A549 (cell line): Measurements from ENCODE around the gene HOXD10. TPM values are rescaled to one million over a fixed set of nuclear protein-coding genes. Genes with fewer than 3 reads are reported as not detected.

Source experiments
- ATAC-seq, 2 experiments: fragments of 200-7000 bp in 1 of 2; fragments of >200 bp in 1 of 2; cut with Nextera tagmentation in 1 of 2; cut with Tn5 transposase in 1 of 2; 3 replicates each; pipeline versions ENCODE4 v1.8.0 to v1.9.1; 2018 to 2020; ENCODE audit warnings: mild to moderate bottlenecking in 1 of 2, moderate library complexity in 1 of 2
- CTCF ChIA-PET: fragments of 300-600 bp; sonication (Branson Sonifier 250); formaldehyde crosslinking; extraction: SDS; loops from one replicate; lab custom pipeline; 2021; ENCODE audit warnings: antibody characterized with exemption, inconsistent platforms; lab: Yijun Ruan, JAX
- POLR2A ChIA-PET: fragments of 350-600 bp; formaldehyde crosslinking; extraction: SDS; loops from one replicate; lab custom pipeline; 2021; ENCODE audit warnings: antibody characterized with exemption, inconsistent platforms; lab: Yijun Ruan, JAX
- DNase-seq, 2 experiments: peaks; one replicate each; pipeline versions ENCODE4 v3.0.0 to v3.0.0-alpha.2; 2011 to 2016; ENCODE audit warnings: low read depth in 1 of 2, low spot score in 1 of 2
- FAIRE-seq: peaks from 2 replicates; lab custom pipeline; 2011; peaks lifted over from hg19 to GRCh38; lab: Jason Lieb, UNC
- H3K27ac ChIP-seq, 2 experiments: fragments of >200 bp; sonication (Bioruptor Twin); formaldehyde crosslinking; 3 replicates each; pipeline ENCODE4 v1.5.1; 2016 to 2017
- H3K4me1 ChIP-seq: fragments of >200 bp; sonication (Bioruptor Twin); formaldehyde crosslinking; 3 replicates; pipeline ENCODE4 v1.6.1; 2016
- H3K4me2 ChIP-seq: fragments of >200 bp; sonication (Bioruptor Twin); formaldehyde crosslinking; 3 replicates; pipeline ENCODE4 v1.6.1; 2016
- H3K4me3 ChIP-seq: fragments of >200 bp; sonication (Bioruptor Twin); formaldehyde crosslinking; 3 replicates; pipeline ENCODE4 v1.5.1; 2016
- H3K9me3 ChIP-seq: fragments of >200 bp; sonication (Bioruptor Twin); formaldehyde crosslinking; 3 replicates; pipeline ENCODE4 v1.6.1; 2016
- CEBPB ChIP-seq, 2 experiments: fragments of >200 bp in 1 of 2; sonication (Bioruptor Twin) in 1 of 2; formaldehyde crosslinking in 1 of 2; IDR thresholded peaks; 2 replicates each; pipeline ENCODE4 v1.6.1; 2012 to 2016
- CTCF ChIP-seq: fragments of >200 bp; sonication (Bioruptor Twin); formaldehyde crosslinking; IDR thresholded peaks from 3 replicates; pipeline ENCODE4 v1.5.1; 2016
- EP300 ChIP-seq, 2 experiments: fragments of >200 bp; sonication (Bioruptor Twin); formaldehyde crosslinking; IDR thresholded peaks; 2 replicates in 1 of 2; 3 replicates in 1 of 2; pipeline ENCODE4 v1.6.1; 2016 to 2017
- FOSL2 ChIP-seq, 2 experiments: fragments of 450-650 bp in 1 of 2; fragments of >200 bp in 1 of 2; sonication (Bioruptor Twin) in 1 of 2; formaldehyde crosslinking; IDR thresholded peaks; 2 replicates each; pipeline versions ENCODE4 v1.5.0 to v1.6.1; 2016 to 2020; ENCODE audit warnings: mild to moderate bottlenecking in 1 of 2, moderate library complexity in 1 of 2
- GATA3 ChIP-seq: IDR thresholded peaks from 2 replicates; pipeline ENCODE4 v1.6.1; 2012; ENCODE audit warnings: borderline replicate concordance
- HMGXB4 ChIP-seq: fragments of 250-450 bp; sonication (Bioruptor Pico); IDR thresholded peaks from 2 replicates; pipeline ENCODE4 v1.5.0; 2021; ENCODE audit warnings: mild to moderate bottlenecking, moderate library complexity, borderline replicate concordance
- JUN ChIP-seq, 2 experiments: fragments of >200 bp; sonication (Bioruptor Twin); formaldehyde crosslinking; IDR thresholded peaks; 2 replicates in 1 of 2; 3 replicates in 1 of 2; pipeline ENCODE4 v1.6.1; 2016 to 2017
- JUNB ChIP-seq: fragments of >200 bp; sonication (Bioruptor Twin); formaldehyde crosslinking; IDR thresholded peaks from 2 replicates; pipeline ENCODE4 v1.6.1; 2016
- MAX ChIP-seq: IDR thresholded peaks from 2 replicates; pipeline ENCODE4 v1.6.1; 2012
- MAZ ChIP-seq: fragments of 150-350 bp; IDR thresholded peaks from 2 replicates; pipeline ENCODE4 v1.6.1; 2014; ENCODE audit warnings: antibody characterized with exemption, low read depth, low read length, borderline replicate concordance
- NR3C1 ChIP-seq: fragments of >200 bp; sonication (Bioruptor Twin); formaldehyde crosslinking; IDR thresholded peaks from 3 replicates; pipeline ENCODE4 v1.6.1; 2017
- PHF8 ChIP-seq: fragments of 200-600 bp; sonication (generic); IDR thresholded peaks from 2 replicates; pipeline ENCODE4 v1.6.1; 2016; ENCODE audit warnings: low read depth, mild to moderate bottlenecking, antibody characterized with exemption, moderate library complexity, borderline replicate concordance
- POLR2AphosphoS2 ChIP-seq: conservative IDR thresholded peaks from 2 replicates; pipeline ENCODE4 v1.6.1; 2012; ENCODE audit warnings: low read length, improper control_type of control experiment, inconsistent platforms
- RAD21 ChIP-seq, 2 experiments: fragments of >200 bp in 1 of 2; sonication (Bioruptor Twin) in 1 of 2; formaldehyde crosslinking in 1 of 2; IDR thresholded peaks in 1 of 2; conservative IDR thresholded peaks in 1 of 2; 2 replicates in 1 of 2; 3 replicates in 1 of 2; pipeline ENCODE4 v1.6.1; 2012 to 2018; ENCODE audit warnings: inconsistent platforms in 1 of 2
- SMC3 ChIP-seq: fragments of >200 bp; sonication (Bioruptor Twin); formaldehyde crosslinking; IDR thresholded peaks from 3 replicates; pipeline ENCODE4 v1.6.1; 2018; ENCODE audit warnings: inconsistent platforms
- whole genome bisulfite sequencing: methylation state at CpG from one replicate; pipeline ENCODE4 v1.1.6; 2017; ENCODE audit errors: missing lambda C conversion rate; 5-methylcytosine and 5-hydroxymethylcytosine counted together
- polyA plus RNA-seq, 4 experiments: library from polyadenylated mRNA; depleted of rRNA in 3 of 4; stranded (reverse); fragments of >200 nt; fragmentation: RNase III in 1 of 4; extraction: RNeasy Plus Mini Kit Qiagen cat#74134 plus additional on column Dnase treatment in 1 of 4; gene quantifications; 2 replicates in 3 of 4; 3 replicates in 1 of 4; pipeline ENCODE4 v1.2.3, GENCODE V29; 2011 to 2017
- TF ChIP-seq, protein P1 (sequence below): IDR thresholded peaks from 2 replicates; pipeline ENCODE4 v1.6.1; 2012; ENCODE audit warnings: low read depth, borderline replicate concordance
- TF ChIP-seq, protein P2 (sequence below): fragments of 200-600 bp; sonication (generic); IDR thresholded peaks from 2 replicates; pipeline ENCODE4 v1.6.1; 2016; ENCODE audit warnings: antibody characterized with exemption, mild to moderate bottlenecking, moderate library complexity
- TF ChIP-seq, protein P3 (sequence below): fragments of >200 bp; sonication (Bioruptor Twin); formaldehyde crosslinking; IDR thresholded peaks from 3 replicates; pipeline ENCODE4 v1.6.1; 2016

Gene HOXD10
- polyA plus RNA-seq, 2 of the 4 experiments (the other 2 are of a cell fraction): 4.3 to 4.8 TPM

- 62% methylated on average over 17 of the region's 17 CpGs for WGBS
- no peak for DNase-seq
- Histone ChIP-seq H3K9me3 (no peaks in the 10 kb centered on the region), H3K27ac (peak overlapping the region; percentile 21 to 90; a peak in 4 of 6 replicates), H3K4me2 (peak overlapping the region; percentile 97)
- ATAC-seq: no peak; a peak in 1 of 6 replicates
- POLR2A ChIA-PET: interaction anchor here (0.6 to 1.2 kb wide), 4 partner anchors 102 to 1161 kb away, joined by 3 to 5 read pairs (median 3); partner anchors contain the start of genes LNPK, MTX2 and NFE2L2
- CTCF ChIA-PET: interaction anchor here (0.8 to 2.3 kb wide), 12 partner anchors 8 to 736 kb away, joined by 3 to 9 read pairs (median 4); partner anchors contain the start of gene HOXD13
- TF ChIP-seq MAZ: no peak
- 0 out of 5 replicates have a peak, but pooled peaks of 1 of the 2 experiments have one; percentile 27 for TF ChIP-seq EP300 (IDR thresholded peaks at IDR 0.05)
- TF ChIP-seq, all 56 proteins: peak for 1
- Histone ChIP-seq H3K4me3 (peak overlapping the region; percentile 56), H3K4me1 (peaks cover 30% of the 10 kb centered on the region)
- no peak for FAIRE-seq
These were observed 12.7 kb upstream of the HOXD10 start for GRCh38 chr2:176103742-176104315.

DNA sequence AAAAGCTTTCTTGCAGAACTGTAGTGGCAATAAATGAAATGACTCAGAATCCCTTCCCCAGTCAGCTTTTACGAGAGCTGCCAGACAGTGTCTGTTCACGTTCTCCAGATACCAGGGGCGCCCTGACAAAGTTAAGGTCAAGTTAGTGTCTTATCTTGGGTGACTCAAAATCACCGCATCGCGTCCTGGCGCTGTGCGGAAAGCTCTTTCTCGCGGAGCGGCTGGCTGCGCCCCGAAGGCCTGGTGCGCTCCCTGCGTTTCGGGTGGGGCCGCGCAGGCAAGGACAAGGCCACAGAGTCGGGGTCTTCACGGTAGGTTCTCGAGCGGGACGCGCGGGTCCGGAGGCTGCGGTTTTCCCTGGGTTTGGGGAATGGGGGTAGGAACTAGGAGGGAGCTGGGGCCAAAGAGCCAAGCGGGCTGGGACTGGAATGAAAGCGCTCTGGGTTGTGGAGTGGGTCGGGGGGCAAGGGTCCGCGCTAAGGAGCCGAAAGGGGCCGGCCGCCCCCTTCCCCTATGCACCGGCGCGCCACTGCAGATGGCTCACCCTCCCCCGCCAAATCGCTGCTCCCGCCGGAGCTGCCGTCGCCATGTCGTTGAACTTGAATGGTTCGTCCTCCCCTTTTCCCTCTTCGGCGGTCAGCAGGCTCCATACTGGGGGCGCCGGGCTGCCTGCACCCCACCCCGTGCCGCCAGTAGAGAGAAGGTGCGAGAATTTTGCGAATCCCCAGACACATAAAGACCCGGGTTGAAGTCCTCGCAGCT, 12.1 kb upstream of the HOXD10 start:
- H3K9me3 ChIP-seq: no peaks in the 10 kb centered on the region
- H3K4me1 ChIP-seq: peaks cover 30% of the 10 kb centered on the region
- H3K4me2 ChIP-seq: peak overlapping the region; percentile 97
- TF ChIP-seq POLR2AphosphoS2 (no peak), MAX (0 out of 2 replicates have a peak, but pooled peaks have one; percentile 39), CEBPB (IDR thresholded peaks at IDR 0.05) (0 out of 4 replicates have a peak, but pooled peaks of 1 of the 2 experiments have one; percentile 28), FOSL2 (IDR thresholded peaks at IDR 0.05) (0 out of 2 replicates have a peak, but pooled peaks have one; percentile 14), FOSL2 (CRISPR knock-in tag; IDR thresholded peaks at IDR 0.05) (peak; percentile 57), SMC3 (no peak), PHF8 (no peak), JUNB (no peak; the same call in 1 of the 2 replicates), HMGXB4 (CRISPR knock-in tag) (no peak), RAD21 (conservative IDR thresholded peaks at IDR 0.05 in 1 of 2, IDR thresholded peaks at IDR 0.05 in 1 of 2) (no peak), NR3C1 (no peak), GATA3 (peak; percentile 57; the same call in 1 of the 2 replicates), CTCF (no peak), JUN (IDR thresholded peaks at IDR 0.05) (peak in 1 of 2 experiments; percentile 60; a peak in 2 of 5 replicates)
- TF ChIP-seq, protein P1, sequence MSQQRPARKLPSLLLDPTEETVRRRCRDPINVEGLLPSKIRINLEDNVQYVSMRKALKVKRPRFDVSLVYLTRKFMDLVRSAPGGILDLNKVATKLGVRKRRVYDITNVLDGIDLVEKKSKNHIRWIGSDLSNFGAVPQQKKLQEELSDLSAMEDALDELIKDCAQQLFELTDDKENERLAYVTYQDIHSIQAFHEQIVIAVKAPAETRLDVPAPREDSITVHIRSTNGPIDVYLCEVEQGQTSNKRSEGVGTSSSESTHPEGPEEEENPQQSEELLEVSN: peak; percentile 44; the same call in 1 of the 2 replicates
- TF ChIP-seq, protein P2, sequence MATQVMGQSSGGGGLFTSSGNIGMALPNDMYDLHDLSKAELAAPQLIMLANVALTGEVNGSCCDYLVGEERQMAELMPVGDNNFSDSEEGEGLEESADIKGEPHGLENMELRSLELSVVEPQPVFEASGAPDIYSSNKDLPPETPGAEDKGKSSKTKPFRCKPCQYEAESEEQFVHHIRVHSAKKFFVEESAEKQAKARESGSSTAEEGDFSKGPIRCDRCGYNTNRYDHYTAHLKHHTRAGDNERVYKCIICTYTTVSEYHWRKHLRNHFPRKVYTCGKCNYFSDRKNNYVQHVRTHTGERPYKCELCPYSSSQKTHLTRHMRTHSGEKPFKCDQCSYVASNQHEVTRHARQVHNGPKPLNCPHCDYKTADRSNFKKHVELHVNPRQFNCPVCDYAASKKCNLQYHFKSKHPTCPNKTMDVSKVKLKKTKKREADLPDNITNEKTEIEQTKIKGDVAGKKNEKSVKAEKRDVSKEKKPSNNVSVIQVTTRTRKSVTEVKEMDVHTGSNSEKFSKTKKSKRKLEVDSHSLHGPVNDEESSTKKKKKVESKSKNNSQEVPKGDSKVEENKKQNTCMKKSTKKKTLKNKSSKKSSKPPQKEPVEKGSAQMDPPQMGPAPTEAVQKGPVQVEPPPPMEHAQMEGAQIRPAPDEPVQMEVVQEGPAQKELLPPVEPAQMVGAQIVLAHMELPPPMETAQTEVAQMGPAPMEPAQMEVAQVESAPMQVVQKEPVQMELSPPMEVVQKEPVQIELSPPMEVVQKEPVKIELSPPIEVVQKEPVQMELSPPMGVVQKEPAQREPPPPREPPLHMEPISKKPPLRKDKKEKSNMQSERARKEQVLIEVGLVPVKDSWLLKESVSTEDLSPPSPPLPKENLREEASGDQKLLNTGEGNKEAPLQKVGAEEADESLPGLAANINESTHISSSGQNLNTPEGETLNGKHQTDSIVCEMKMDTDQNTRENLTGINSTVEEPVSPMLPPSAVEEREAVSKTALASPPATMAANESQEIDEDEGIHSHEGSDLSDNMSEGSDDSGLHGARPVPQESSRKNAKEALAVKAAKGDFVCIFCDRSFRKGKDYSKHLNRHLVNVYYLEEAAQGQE: no peak
- TF ChIP-seq, protein P3, sequence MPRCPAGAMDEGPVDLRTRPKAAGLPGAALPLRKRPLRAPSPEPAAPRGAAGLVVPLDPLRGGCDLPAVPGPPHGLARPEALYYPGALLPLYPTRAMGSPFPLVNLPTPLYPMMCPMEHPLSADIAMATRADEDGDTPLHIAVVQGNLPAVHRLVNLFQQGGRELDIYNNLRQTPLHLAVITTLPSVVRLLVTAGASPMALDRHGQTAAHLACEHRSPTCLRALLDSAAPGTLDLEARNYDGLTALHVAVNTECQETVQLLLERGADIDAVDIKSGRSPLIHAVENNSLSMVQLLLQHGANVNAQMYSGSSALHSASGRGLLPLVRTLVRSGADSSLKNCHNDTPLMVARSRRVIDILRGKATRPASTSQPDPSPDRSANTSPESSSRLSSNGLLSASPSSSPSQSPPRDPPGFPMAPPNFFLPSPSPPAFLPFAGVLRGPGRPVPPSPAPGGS: no peak
- H3K27ac ChIP-seq: peak overlapping the region; percentile 72 to 90
- DNase-seq (peak; percentile 62 to 82), FAIRE-seq (no peak), ATAC-seq (peak; percentile 52 to 80)
- peak overlapping the region; percentile 56 for H3K4me3 ChIP-seq
- ChIA-PET CTCF (interaction anchor here (0.6 to 2.3 kb wide), 13 partner anchors 8 to 888 kb away, joined by 3 to 9 read pairs (median 3); no protein-coding TSS in a partner anchor), POLR2A (interaction anchor here (0.6 to 1.2 kb wide), 4 partner anchors 103 to 1160 kb away, joined by 3 to 5 read pairs (median 3); partner anchors contain the start of genes LNPK, MTX2 and NFE2L2)
- 12% methylated on average over 40 of the region's 56 CpGs for WGBS
